ENCODE data around the gene ABCC4. TPM values are rescaled to one million over a fixed set of nuclear protein-coding genes. Genes with fewer than 3 reads are reported as not detected.

Gene ABCC4
- total and polyA plus RNA-seq, 2 of the 13 experiments (the other 11 are each of a cell fraction or from before 2014, with no cell fraction given), result 4.2 to 11.3 TPM

DNA sequence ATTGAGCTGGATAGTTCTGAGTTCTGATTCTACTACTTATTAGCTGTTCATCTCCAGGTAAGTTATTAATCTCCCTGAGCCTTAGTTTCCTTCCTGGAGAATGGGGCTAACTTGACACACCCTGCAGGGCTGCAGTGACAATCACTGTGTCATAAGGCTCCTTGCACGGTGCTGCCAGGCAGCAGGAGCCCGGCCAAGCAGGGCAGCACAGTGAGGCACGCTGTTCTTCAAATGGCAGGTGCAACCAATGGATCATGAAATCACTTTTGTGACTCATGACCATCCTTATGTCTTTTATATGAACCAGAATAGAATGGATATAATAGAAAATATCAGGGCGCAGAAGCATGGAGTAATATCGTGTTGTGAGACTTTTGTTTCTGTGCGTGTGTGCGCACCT, 242.6 kb downstream of the ABCC4 start (continued):
- TF ChIP-seq HOXA7 (CRISPR knock-in tag; IDR thresholded peaks at IDR 0.05), result no peak
- no peak for TF ChIP-seq ZNF550 (CRISPR knock-in tag; IDR thresholded peaks at IDR 0.05; ENCODE audit: borderline replicate concordance)
- no peak for TF ChIP-seq RBM39 (IDR thresholded peaks at IDR 0.05; ENCODE audit: low read depth, low read length, poor library complexity, severe bottlenecking)
- no peak for TF ChIP-seq SOX6 (IDR thresholded peaks at IDR 0.05)
- no peak for TF ChIP-seq SOX6 (CRISPR knock-in tag; IDR thresholded peaks at IDR 0.05)
- TF ChIP-seq, protein P1, sequence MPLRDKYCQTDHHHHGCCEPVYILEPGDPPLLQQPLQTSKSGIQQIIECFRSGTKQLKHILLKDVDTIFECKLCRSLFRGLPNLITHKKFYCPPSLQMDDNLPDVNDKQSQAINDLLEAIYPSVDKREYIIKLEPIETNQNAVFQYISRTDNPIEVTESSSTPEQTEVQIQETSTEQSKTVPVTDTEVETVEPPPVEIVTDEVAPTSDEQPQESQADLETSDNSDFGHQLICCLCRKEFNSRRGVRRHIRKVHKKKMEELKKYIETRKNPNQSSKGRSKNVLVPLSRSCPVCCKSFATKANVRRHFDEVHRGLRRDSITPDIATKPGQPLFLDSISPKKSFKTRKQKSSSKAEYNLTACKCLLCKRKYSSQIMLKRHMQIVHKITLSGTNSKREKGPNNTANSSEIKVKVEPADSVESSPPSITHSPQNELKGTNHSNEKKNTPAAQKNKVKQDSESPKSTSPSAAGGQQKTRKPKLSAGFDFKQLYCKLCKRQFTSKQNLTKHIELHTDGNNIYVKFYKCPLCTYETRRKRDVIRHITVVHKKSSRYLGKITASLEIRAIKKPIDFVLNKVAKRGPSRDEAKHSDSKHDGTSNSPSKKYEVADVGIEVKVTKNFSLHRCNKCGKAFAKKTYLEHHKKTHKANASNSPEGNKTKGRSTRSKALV (CRISPR knock-in tag; IDR thresholded peaks at IDR 0.05), result no peak
- TF ChIP-seq, protein P2, sequence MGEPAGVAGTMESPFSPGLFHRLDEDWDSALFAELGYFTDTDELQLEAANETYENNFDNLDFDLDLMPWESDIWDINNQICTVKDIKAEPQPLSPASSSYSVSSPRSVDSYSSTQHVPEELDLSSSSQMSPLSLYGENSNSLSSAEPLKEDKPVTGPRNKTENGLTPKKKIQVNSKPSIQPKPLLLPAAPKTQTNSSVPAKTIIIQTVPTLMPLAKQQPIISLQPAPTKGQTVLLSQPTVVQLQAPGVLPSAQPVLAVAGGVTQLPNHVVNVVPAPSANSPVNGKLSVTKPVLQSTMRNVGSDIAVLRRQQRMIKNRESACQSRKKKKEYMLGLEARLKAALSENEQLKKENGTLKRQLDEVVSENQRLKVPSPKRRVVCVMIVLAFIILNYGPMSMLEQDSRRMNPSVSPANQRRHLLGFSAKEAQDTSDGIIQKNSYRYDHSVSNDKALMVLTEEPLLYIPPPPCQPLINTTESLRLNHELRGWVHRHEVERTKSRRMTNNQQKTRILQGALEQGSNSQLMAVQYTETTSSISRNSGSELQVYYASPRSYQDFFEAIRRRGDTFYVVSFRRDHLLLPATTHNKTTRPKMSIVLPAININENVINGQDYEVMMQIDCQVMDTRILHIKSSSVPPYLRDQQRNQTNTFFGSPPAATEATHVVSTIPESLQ (CRISPR knock-in tag; conservative IDR thresholded peaks at IDR 0.05), result no peak

DNA sequence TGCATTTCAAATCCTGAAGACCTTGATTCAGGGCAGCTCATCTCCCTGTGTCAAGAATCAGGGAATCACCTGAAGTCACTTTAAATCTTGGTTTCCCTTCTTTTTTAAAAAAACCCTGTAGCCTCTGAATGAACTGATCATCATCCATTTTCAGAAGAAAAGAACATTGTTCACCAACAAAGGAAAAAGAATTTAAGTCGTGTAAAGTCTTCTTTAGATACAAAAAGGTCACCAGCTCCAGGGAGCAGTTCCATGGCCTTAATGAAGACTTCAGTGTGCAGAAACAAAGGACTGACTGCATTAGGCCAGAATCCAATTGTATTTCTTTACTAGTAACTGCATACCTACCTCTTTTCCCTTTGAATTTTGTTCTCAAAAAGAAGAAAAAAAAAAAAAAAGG, 245.0 kb downstream of the ABCC4 start:
- intact Hi-C loops (cut with micrococcal nuclease; ENCODE audit: unreplicated experiment), result no loop called here
- no peaks in the 10 kb centered on the region for H3K27me3 ChIP-seq (ENCODE audit: control insufficient read depth in 1 of 2, insufficient read depth in 2 of 2, low read length in 2 of 2)
- ChIA-PET POLR2A (no interaction called here), CTCF (ENCODE audit: low intra/inter-chr PET ratio, low total read pairs) (no interaction called here)
- no peak overlapping the region for H3K9ac ChIP-seq (ENCODE audit: insufficient read depth, low read depth, low read length)
- in situ Hi-C loops (cut with HindIII; ENCODE audit: extremely low pct_ligation_motif_present, low pct_unique_long_range_greater_than_20kb), result no loop called here
- no TSS peak for BruUV-seq (replicated peaks)
- H3K4me2 ChIP-seq (ENCODE audit: low read depth, low read length), result no peak overlapping the region
- H3K4me3 ChIP-seq (replicated peaks in 1 of 3; ENCODE audit: insufficient read depth in 1 of 3, low read depth in 2 of 3, low read length in 3 of 3), result no peak overlapping the region
- DNase-seq (ENCODE audit: low spot score), result no peak
- no peaks in the 10 kb centered on the region for H3K79me2 ChIP-seq (ENCODE audit: insufficient read depth, low read length)
- H3K9me3 ChIP-seq (ENCODE audit: low read length), result no peaks in the 10 kb centered on the region
- H3K4me1 ChIP-seq (ENCODE audit: insufficient read depth, low read length), result no peaks in the 10 kb centered on the region
- no peaks in the 10 kb centered on the region for H4K20me1 ChIP-seq (ENCODE audit: insufficient read depth, low read length)
- no peak overlapping the region for H3K27ac ChIP-seq (ENCODE audit: extremely low read length, insufficient read depth, low read length)
- ATAC-seq, result no peak
- H3K36me3 ChIP-seq (replicated peaks in 1 of 2; ENCODE audit: control insufficient read depth in 1 of 2, insufficient read depth in 2 of 2, low read length in 2 of 2), result no peaks in the 10 kb centered on the region
- FAIRE-seq, result no peak
- WGBS (ENCODE audit: low lambda C conversion rate), result 56% methylated on average over 1 of the region's 1 CpG
- H2AFZ ChIP-seq (ENCODE audit: low read length), result no peak overlapping the region
- no peak for TF ChIP-seq SYNCRIP (IDR thresholded peaks at IDR 0.05; ENCODE audit: insufficient read depth, low read depth, low read length)
- TF ChIP-seq HNF4G (IDR thresholded peaks at IDR 0.05; ENCODE audit: borderline replicate concordance, low read depth, low read length), result no peak
- TF ChIP-seq HNF4G (CRISPR knock-in tag; IDR thresholded peaks at IDR 0.05; ENCODE audit: borderline replicate concordance, low read depth), result no peak
- no peak for TF ChIP-seq ZBTB10 (CRISPR knock-in tag; IDR thresholded peaks at IDR 0.05; ENCODE audit: borderline replicate concordance)
- TF ChIP-seq, protein P3, sequence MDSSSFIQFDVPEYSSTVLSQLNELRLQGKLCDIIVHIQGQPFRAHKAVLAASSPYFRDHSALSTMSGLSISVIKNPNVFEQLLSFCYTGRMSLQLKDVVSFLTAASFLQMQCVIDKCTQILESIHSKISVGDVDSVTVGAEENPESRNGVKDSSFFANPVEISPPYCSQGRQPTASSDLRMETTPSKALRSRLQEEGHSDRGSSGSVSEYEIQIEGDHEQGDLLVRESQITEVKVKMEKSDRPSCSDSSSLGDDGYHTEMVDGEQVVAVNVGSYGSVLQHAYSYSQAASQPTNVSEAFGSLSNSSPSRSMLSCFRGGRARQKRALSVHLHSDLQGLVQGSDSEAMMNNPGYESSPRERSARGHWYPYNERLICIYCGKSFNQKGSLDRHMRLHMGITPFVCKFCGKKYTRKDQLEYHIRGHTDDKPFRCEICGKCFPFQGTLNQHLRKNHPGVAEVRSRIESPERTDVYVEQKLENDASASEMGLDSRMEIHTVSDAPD (CRISPR knock-in tag; IDR thresholded peaks at IDR 0.05), result no peak

Data from HepG2 (cell line).